K562 (cell line): ENCODE results near the gene ICA1L. TPM values are rescaled to one million over a fixed set of nuclear protein-coding genes. Genes with fewer than 3 reads are reported as not detected.
"Not testable (repeated sequence)": the region's sequence is repeated elsewhere in the genome, so short reads cannot be mapped to it uniquely, and the experiment has no call there.

Source experiments
- ATAC-seq: fragments of 200-7000 bp; cut with Tn5 transposase; 3 replicates; pipeline ENCODE4 v1.9.1; 2020; ENCODE audit warnings: moderate library complexity
- BruUV-seq: library from RNA; stranded (reverse); fragments of 400-500 nt; replicated peaks from 2 replicates; lab custom pipeline; 2021; lab: Mats Ljungman, UMichigan
- CTCF ChIA-PET: fragments of 300-600 bp; formaldehyde crosslinking; extraction: SDS; loops from one replicate; lab custom pipeline; 2021; ENCODE audit warnings: low intra/inter-chr PET ratio; lab: Yijun Ruan, JAX
- POLR2A ChIA-PET: fragments of 300-600, 350-650 bp; sonication (Branson Sonifier 250); formaldehyde crosslinking; extraction: SDS; loops from one replicate; lab custom pipeline; 2021; ENCODE audit warnings: antibody characterized with exemption, inconsistent platforms; lab: Yijun Ruan, JAX
- DNase-seq, 4 experiments: peaks; one replicate each; pipeline versions ENCODE4 v3.0.0 to v3.0.0-alpha.2; 2011 to 2018; ENCODE audit warnings: low spot score in 3 of 4, mixed read lengths in 3 of 4; ENCODE audit errors: extremely low read depth in 1 of 4
- FAIRE-seq: peaks from 2 replicates; lab custom pipeline; 2011; peaks lifted over from hg19 to GRCh38; lab: Jason Lieb, UNC
- H2AFZ ChIP-seq: 2 replicates; pipeline ENCODE4 v1.6.0; 2011; ENCODE audit warnings: low read depth, low read length, control low read depth, inconsistent platforms
- H3K27ac ChIP-seq: fragments of 200-600 bp; 3 replicates; pipeline ENCODE4 v1.8.0; 2011; ENCODE audit warnings: low read depth, mild to moderate bottlenecking, control low read depth, inconsistent platforms, low read length, moderate library complexity, mixed read lengths; ENCODE audit errors: extremely low read depth
- H3K27me3 ChIP-seq, 2 experiments: fragments of 300-600 bp in 1 of 2; 2 replicates in 1 of 2; 3 replicates in 1 of 2; pipeline versions ENCODE4 v1.6.0 to v1.8.0; 2011; ENCODE audit warnings: inconsistent platforms in 2 of 2, low read length in 2 of 2, mild to moderate bottlenecking in 1 of 2, mixed read lengths in 1 of 2, moderate library complexity in 1 of 2; ENCODE audit not compliant: control insufficient read depth in 2 of 2, insufficient read depth in 2 of 2
- H3K36me3 ChIP-seq: fragments of 300-600 bp; 3 replicates; pipeline ENCODE4 v1.8.0; 2011; ENCODE audit warnings: mild to moderate bottlenecking, low read length, inconsistent platforms; ENCODE audit not compliant: control insufficient read depth, insufficient read depth
- H3K4me1 ChIP-seq, 2 experiments: fragments of 200-600 bp in 1 of 2; replicated peaks in 1 of 2; 2 replicates in 1 of 2; 3 replicates in 1 of 2; pipeline versions ENCODE4 v1.5.1 to v1.8.0; 2011; ENCODE audit warnings: inconsistent platforms in 2 of 2, low read length in 2 of 2, mild to moderate bottlenecking in 1 of 2, mixed read lengths in 1 of 2, moderate library complexity in 1 of 2; ENCODE audit not compliant: control insufficient read depth in 2 of 2, insufficient read depth in 2 of 2
- H3K4me2 ChIP-seq: 2 replicates; pipeline ENCODE4 v1.6.1; 2011; ENCODE audit warnings: low read length, control low read depth, inconsistent platforms, mixed read lengths; ENCODE audit not compliant: insufficient read depth
- H3K4me3 ChIP-seq: fragments of 200-600 bp; sonication (generic), shearing (Covaris generic); 2 replicates; pipeline ENCODE4 v1.5.1; 2016; ENCODE audit warnings: control low read depth, inconsistent platforms
- H3K79me2 ChIP-seq: fragments of 200-600 bp; 3 replicates; pipeline ENCODE4 v1.8.0; 2011; ENCODE audit warnings: low read length, inconsistent platforms; ENCODE audit not compliant: control insufficient read depth, insufficient read depth
- H3K9ac ChIP-seq, 2 experiments: 2 replicates each; pipeline versions ENCODE4 v1.6.0 to v1.6.1; 2011; ENCODE audit warnings: low read depth in 2 of 2, low read length in 2 of 2, control low read depth in 1 of 2, inconsistent platforms in 1 of 2, mild to moderate bottlenecking in 1 of 2, mixed read lengths in 1 of 2; ENCODE audit not compliant: insufficient read depth in 1 of 2
- H3K9me1 ChIP-seq: one replicate; pipeline ENCODE4 v1.6.0; 2011; ENCODE audit warnings: inconsistent platforms, mild to moderate bottlenecking, low read length, moderate library complexity; ENCODE audit not compliant: control insufficient read depth, insufficient read depth
- H3K9me3 ChIP-seq: replicated peaks from 2 replicates; pipeline ENCODE4 v1.5.1; 2011; ENCODE audit warnings: low read depth, low read length, inconsistent platforms; ENCODE audit not compliant: control insufficient read depth, insufficient read depth
- H4K20me1 ChIP-seq: replicated peaks from 2 replicates; pipeline ENCODE4 v1.6.1; 2011; ENCODE audit warnings: low read length, inconsistent platforms, mixed read lengths; ENCODE audit not compliant: control insufficient read depth, insufficient read depth
- BMI1 ChIP-seq: fragments of 150-350 bp; IDR thresholded peaks from 2 replicates; pipeline ENCODE4 v1.6.1; 2014; ENCODE audit warnings: low read length
- CAMTA2 ChIP-seq: fragments of 250-450 bp; sonication (Bioruptor Pico); conservative IDR thresholded peaks from 2 replicates; pipeline ENCODE4 v1.5.1; 2022
- FIP1L1 ChIP-seq: fragments of 200-400 bp; formaldehyde crosslinking; IDR thresholded peaks from 2 replicates; pipeline ENCODE4 v1.6.1; 2018; ENCODE audit warnings: mild to moderate bottlenecking, low read depth, low read length; ENCODE audit not compliant: poor library complexity, severe bottlenecking
- MEF2D ChIP-seq: conservative IDR thresholded peaks from 2 replicates; pipeline ENCODE4 v1.6.1; 2016; ENCODE audit warnings: low read depth, missing genetic modification characterization, missing compliant biosample characterization
- RBM14 ChIP-seq: fragments of 200-400 bp; formaldehyde crosslinking; IDR thresholded peaks from 2 replicates; pipeline ENCODE4 v1.6.1; 2018; ENCODE audit warnings: low read depth, mild to moderate bottlenecking, low read length, moderate library complexity, borderline replicate concordance; ENCODE audit not compliant: insufficient read depth
- TCFL5 ChIP-seq: fragments of 250-450 bp; sonication (Bioruptor Pico); conservative IDR thresholded peaks from 2 replicates; pipeline ENCODE4 v1.6.1; 2021; ENCODE audit warnings: mild to moderate bottlenecking, moderate library complexity, matching md5 sums
- ZNF347 ChIP-seq: fragments of 450-650 bp; formaldehyde crosslinking; IDR thresholded peaks from 2 replicates; pipeline ENCODE4 v1.4.0; 2020; ENCODE audit warnings: low read depth, mild to moderate bottlenecking, moderate library complexity
- WGBS: fragments of 100-300 bp; shearing (Covaris generic); methylation state at CpG from one replicate; pipeline ENCODE4 v1.1.6; 2016; ENCODE audit warnings: low coverage, mixed read lengths; ENCODE audit not compliant: insufficient coverage; ENCODE audit errors: missing lambda C conversion rate; 5-methylcytosine and 5-hydroxymethylcytosine counted together
- in situ Hi-C: fragments of 300-500 bp; cut with MboI; formaldehyde crosslinking; loops from 4 replicates; pipeline ENCODE4 v1.15.0; 2018; ENCODE audit warnings: inconsistent platforms, mixed read lengths
- intact Hi-C: fragments of 100-400 bp; cut with micrococcal nuclease; formaldehyde crosslinking; loops from 2 replicates; pipeline ENCODE4 v1.14.2; 2022
- polyA plus RNA-seq, 8 experiments: library from polyadenylated mRNA; depleted of rRNA in 4 of 8; stranded (reverse) in 5 of 8; unstranded in 3 of 8; fragments of >200 nt; fragmentation: Nextera tagmentation in 2 of 8; fragmentation: Illumina TruSeq in 1 of 8; extraction: Ambion mirVana in 2 of 8; extraction: Trizol in 1 of 8; gene quantifications; 2 replicates each; pipeline versions ENCODE4 v1.2.1 to v1.2.3, GENCODE V29; 2011 to 2014; ENCODE audit warnings: inconsistent platforms in 1 of 8, missing spikeins in 1 of 8
- total RNA-seq, 7 experiments: library from RNA; depleted of rRNA in 6 of 7; stranded (reverse); fragments of >200 nt in 6 of 7; fragmentation: Illumina TruSeq in 2 of 7; extraction: Trizol in 2 of 7; gene quantifications; 2 replicates each; pipeline versions ENCODE4 v1.2.1 to v1.2.3, GENCODE V29; 2011 to 2021; ENCODE audit warnings: low replicate concordance in 1 of 7
- TF ChIP-seq, protein P1 (sequence below): fragments of 450-650 bp; IDR thresholded peaks from 2 replicates; pipeline ENCODE4 v1.6.1; 2016; ENCODE audit warnings: missing biosample characterization, missing genetic modification characterization

ICA1L gene
- total and polyA plus RNA-seq, 9 of the 15 experiments (the other 6 are each of a cell fraction or from before 2014, with no cell fraction given), result 0.57 to 1.7 (median 1.1) TPM

GRCh38 chr2:202805911-202806310, 65.7 kb downstream of the ICA1L start:
- WGBS, result 75% methylated on average over 9 of the region's 9 CpGs
- FAIRE-seq, H3K36me3 ChIP-seq, H3K27me3 ChIP-seq, H3K9me1 ChIP-seq, POLR2A ChIA-PET, BruUV-seq, H3K4me3 ChIP-seq, H3K4me1 ChIP-seq, DNase-seq, intact Hi-C loops, H2AFZ ChIP-seq, H3K9me3 ChIP-seq, H3K4me2 ChIP-seq, H3K9ac ChIP-seq, in situ Hi-C loops, CTCF ChIA-PET, H4K20me1 ChIP-seq, ATAC-seq, H3K79me2 ChIP-seq, H3K27ac ChIP-seq: not testable (repeated sequence)

- DNase-seq, result no peak
- H3K36me3 ChIP-seq, result no peaks in the 10 kb centered on the region
- no peak overlapping the region for H3K9ac ChIP-seq
- H3K79me2 ChIP-seq, result no peaks in the 10 kb centered on the region
- no peaks in the 10 kb centered on the region for H3K9me1 ChIP-seq
- TF ChIP-seq RBM14, result no peak
- no peak for TF ChIP-seq FIP1L1
- no peak for TF ChIP-seq ZNF347 (CRISPR knock-in tag)
- TF ChIP-seq CAMTA2 (CRISPR knock-in tag), result no peak
- no peak for TF ChIP-seq MEF2D (tag)
- no peak for TF ChIP-seq BMI1
- TF ChIP-seq, protein P1, sequence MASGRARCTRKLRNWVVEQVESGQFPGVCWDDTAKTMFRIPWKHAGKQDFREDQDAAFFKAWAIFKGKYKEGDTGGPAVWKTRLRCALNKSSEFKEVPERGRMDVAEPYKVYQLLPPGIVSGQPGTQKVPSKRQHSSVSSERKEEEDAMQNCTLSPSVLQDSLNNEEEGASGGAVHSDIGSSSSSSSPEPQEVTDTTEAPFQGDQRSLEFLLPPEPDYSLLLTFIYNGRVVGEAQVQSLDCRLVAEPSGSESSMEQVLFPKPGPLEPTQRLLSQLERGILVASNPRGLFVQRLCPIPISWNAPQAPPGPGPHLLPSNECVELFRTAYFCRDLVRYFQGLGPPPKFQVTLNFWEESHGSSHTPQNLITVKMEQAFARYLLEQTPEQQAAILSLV (tag), result no peak
- TF ChIP-seq TCFL5 (CRISPR knock-in tag), result no peak
- intact Hi-C loops (no loop called here), in situ Hi-C loops (no loop called here)
- H3K4me1 ChIP-seq, result no peaks in the 10 kb centered on the region
- H2AFZ ChIP-seq, result no peak overlapping the region
- no peaks in the 10 kb centered on the region for H4K20me1 ChIP-seq
- ChIA-PET POLR2A (interaction anchor here (0.7 kb wide), 1 partner anchor 15 kb away, joined by 3 read pairs; no protein-coding TSS in a partner anchor), CTCF (no interaction called here)
- no peak overlapping the region for H3K27ac ChIP-seq
- H3K4me3 ChIP-seq, result no peak overlapping the region
- no peak for ATAC-seq
- H3K9me3 ChIP-seq, result no peaks in the 10 kb centered on the region
- H3K27me3 ChIP-seq, result no peaks in the 10 kb centered on the region
- no TSS peak for BruUV-seq
- H3K4me2 ChIP-seq, result no peak overlapping the region
- FAIRE-seq, result no peak
Measured at GRCh38 chr2:202797944-202798343, 73.6 kb downstream of the ICA1L start.
